Transverse colon (tissue), 3 donors: ENCODE measurements around the gene HEXD.

Source experiments
- CTCF ChIP-seq, 5 experiments: fragments of 200-600 bp in 3 of 5; fragments of 450-650 bp in 2 of 5; sonication (generic) in 3 of 5; IDR thresholded peaks; 1 replicate in 2 of 5; 2 replicates in 3 of 5; pipeline ENCODE4 v1.5.1; 2016 to 2017; ENCODE audit warnings: antibody characterized with exemption in 5 of 5, inconsistent platforms in 3 of 5, mild to moderate bottlenecking in 2 of 5, moderate library complexity in 1 of 5
- EP300 ChIP-seq: sonication (generic); formaldehyde crosslinking; IDR thresholded peaks from one replicate; pipeline ENCODE4 v1.6.1; 2017; ENCODE audit warnings: antibody characterized with exemption, low read depth

- TF ChIP-seq EP300, result no peak
- no peak for TF ChIP-seq CTCF (IDR thresholded peaks at IDR 0.05)
Measured at GRCh38 chr17:82474223-82475010, 56.3 kb downstream of the HEXD start.
